HEK293 (cell line): ENCODE measurements around the gene IRS2.

Source experiments
- CTCF ChIA-PET: fragments of 350-600 bp; formaldehyde crosslinking; extraction: SDS; loops from one replicate; lab custom pipeline; 2021; ENCODE audit warnings: antibody characterized with exemption; lab: Yijun Ruan, JAX
- POLR2A ChIA-PET: fragments of 300-600 bp; formaldehyde crosslinking; extraction: SDS; loops from one replicate; lab custom pipeline; 2020; ENCODE audit warnings: antibody characterized with exemption, inconsistent platforms; lab: Yijun Ruan, JAX
- H3K27ac ChIP-seq: fragments of 200-500 bp; sonication (Bioruptor generic); 2 replicates; pipeline ENCODE4 v1.5.1; 2014; ENCODE audit warnings: low read depth, low read length, control low read depth, inconsistent platforms; ENCODE audit errors: extremely low read depth
- H3K36me3 ChIP-seq, 2 experiments: fragments of 200-500 bp in 1 of 2; sonication (Bioruptor generic) in 1 of 2; 1 replicate in 1 of 2; 2 replicates in 1 of 2; pipeline ENCODE4 v1.5.1; 2014 to 2017; ENCODE audit warnings: inconsistent platforms in 2 of 2, low read length in 2 of 2; ENCODE audit not compliant: control insufficient read depth in 2 of 2, insufficient read depth in 1 of 2
- H3K4me1 ChIP-seq: fragments of 200-500 bp; sonication (Bioruptor generic); 2 replicates; pipeline ENCODE4 v1.5.1; 2014; ENCODE audit warnings: mild to moderate bottlenecking, low read length, inconsistent platforms; ENCODE audit not compliant: control insufficient read depth, insufficient read depth
- H3K4me3 ChIP-seq: 2 replicates; pipeline ENCODE4 v1.5.1; 2011; ENCODE audit warnings: low read depth, mild to moderate bottlenecking, control low read depth, low read length, moderate library complexity
- H3K9me3 ChIP-seq: fragments of 200-500 bp; sonication (Bioruptor generic); 2 replicates; pipeline ENCODE4 v1.5.1; 2014; ENCODE audit warnings: low read depth, low read length, inconsistent platforms; ENCODE audit not compliant: control insufficient read depth, insufficient read depth
- KLF9 ChIP-seq: fragments of 450-650 bp; formaldehyde crosslinking; IDR thresholded peaks from 2 replicates; pipeline ENCODE4 v1.5.1; 2016; ENCODE audit warnings: missing biosample characterization, missing genetic modification characterization, low read depth
- MYNN ChIP-seq: fragments of 450-650 bp; formaldehyde crosslinking; IDR thresholded peaks from 2 replicates; pipeline ENCODE4 v1.5.1; 2016; ENCODE audit warnings: missing biosample characterization, missing genetic modification characterization, borderline replicate concordance
- RBAK ChIP-seq: fragments of 450-650 bp; formaldehyde crosslinking; IDR thresholded peaks from 2 replicates; pipeline ENCODE4 v1.5.1; 2016; ENCODE audit warnings: missing biosample characterization, missing genetic modification characterization
- SALL2 ChIP-seq: fragments of 450-650 bp; formaldehyde crosslinking; IDR thresholded peaks from 2 replicates; pipeline ENCODE4 v1.5.0; 2017; ENCODE audit warnings: missing biosample characterization, mild to moderate bottlenecking, missing genetic modification characterization, borderline replicate concordance
- ZBTB26 ChIP-seq: fragments of 450-650 bp; formaldehyde crosslinking; optimal IDR thresholded peaks from 2 replicates; pipeline ENCODE3; 2016; ENCODE audit warnings: missing biosample characterization, mild to moderate bottlenecking, missing genetic modification characterization
- ZNF157 ChIP-seq: fragments of 450-650 bp; formaldehyde crosslinking; IDR thresholded peaks from 2 replicates; pipeline ENCODE4 v1.5.1; 2016; ENCODE audit warnings: missing biosample characterization, missing genetic modification characterization
- ZNF16 ChIP-seq: fragments of 450-650 bp; formaldehyde crosslinking; IDR thresholded peaks from 2 replicates; pipeline ENCODE4 v1.5.1; 2016; ENCODE audit warnings: low read depth, missing biosample characterization, missing genetic modification characterization
- ZNF169 ChIP-seq: fragments of 450-650 bp; formaldehyde crosslinking; IDR thresholded peaks from 2 replicates; pipeline ENCODE4 v1.5.1; 2016; ENCODE audit warnings: missing biosample characterization, missing genetic modification characterization
- ZNF18 ChIP-seq: fragments of 450-650 bp; formaldehyde crosslinking; IDR thresholded peaks from 2 replicates; pipeline ENCODE4 v1.5.1; 2016; ENCODE audit warnings: missing biosample characterization, missing genetic modification characterization
- ZNF239 ChIP-seq: fragments of 450-650 bp; formaldehyde crosslinking; IDR thresholded peaks from 2 replicates; pipeline ENCODE4 v1.5.1; 2016; ENCODE audit warnings: missing biosample characterization, missing genetic modification characterization
- ZNF24 ChIP-seq: fragments of 450-650 bp; formaldehyde crosslinking; IDR thresholded peaks from 2 replicates; pipeline ENCODE4 v1.5.1; 2016; ENCODE audit warnings: missing biosample characterization, missing genetic modification characterization
- ZNF324 ChIP-seq: fragments of 450-650 bp; formaldehyde crosslinking; IDR thresholded peaks from 2 replicates; pipeline ENCODE4 v1.5.1; 2016; ENCODE audit warnings: missing biosample characterization, missing genetic modification characterization
- ZNF354C ChIP-seq: fragments of 450-650 bp; formaldehyde crosslinking; IDR thresholded peaks from 2 replicates; pipeline ENCODE4 v1.5.1; 2016; ENCODE audit warnings: missing biosample characterization, missing genetic modification characterization, low read depth, borderline replicate concordance
- ZNF362 ChIP-seq: fragments of 450-650 bp; formaldehyde crosslinking; IDR thresholded peaks from 2 replicates; pipeline ENCODE4 v1.5.1; 2016; ENCODE audit warnings: missing biosample characterization, missing genetic modification characterization
- ZNF391 ChIP-seq: fragments of 450-650 bp; formaldehyde crosslinking; IDR thresholded peaks from 2 replicates; pipeline ENCODE4 v1.5.1; 2016; ENCODE audit warnings: low read depth, missing biosample characterization, missing genetic modification characterization, borderline replicate concordance
- ZNF488 ChIP-seq: fragments of 450-650 bp; formaldehyde crosslinking; IDR thresholded peaks from 2 replicates; pipeline ENCODE4 v1.5.1; 2016; ENCODE audit warnings: missing biosample characterization, missing genetic modification characterization
- ZNF501 ChIP-seq: fragments of 450-650 bp; formaldehyde crosslinking; IDR thresholded peaks from 2 replicates; pipeline ENCODE4 v1.5.1; 2016; ENCODE audit warnings: missing biosample characterization, missing genetic modification characterization
- ZNF548 ChIP-seq: fragments of 450-650 bp; formaldehyde crosslinking; IDR thresholded peaks from 2 replicates; pipeline ENCODE4 v1.5.1; 2016; ENCODE audit warnings: missing biosample characterization, missing genetic modification characterization
- ZNF600 ChIP-seq: fragments of 450-650 bp; formaldehyde crosslinking; IDR thresholded peaks from 2 replicates; pipeline ENCODE4 v1.5.1; 2016; ENCODE audit warnings: missing biosample characterization, missing genetic modification characterization
- ZNF610 ChIP-seq: fragments of 450-650 bp; formaldehyde crosslinking; IDR thresholded peaks from 2 replicates; pipeline ENCODE4 v1.5.1; 2016; ENCODE audit warnings: missing biosample characterization, missing genetic modification characterization, borderline replicate concordance
- ZNF624 ChIP-seq: fragments of 450-650 bp; formaldehyde crosslinking; IDR thresholded peaks from 2 replicates; pipeline ENCODE4 v1.5.1; 2017; ENCODE audit warnings: missing biosample characterization, missing genetic modification characterization
- ZNF645 ChIP-seq: fragments of 450-650 bp; formaldehyde crosslinking; IDR thresholded peaks from 2 replicates; pipeline ENCODE4; 2016; ENCODE audit warnings: missing biosample characterization, missing genetic modification characterization
- ZNF664 ChIP-seq: fragments of 450-650 bp; formaldehyde crosslinking; IDR thresholded peaks from 2 replicates; pipeline ENCODE4 v1.5.1; 2016; ENCODE audit warnings: missing biosample characterization, missing genetic modification characterization
- ZNF701 ChIP-seq: fragments of 450-650 bp; formaldehyde crosslinking; IDR thresholded peaks from 2 replicates; pipeline ENCODE4 v1.5.1; 2016; ENCODE audit warnings: missing biosample characterization, missing genetic modification characterization
- ZNF785 ChIP-seq: fragments of 450-650 bp; formaldehyde crosslinking; IDR thresholded peaks from 2 replicates; pipeline ENCODE4 v1.5.1; 2016; ENCODE audit warnings: missing biosample characterization, missing genetic modification characterization
- ZNF792 ChIP-seq: fragments of 450-650 bp; formaldehyde crosslinking; IDR thresholded peaks from 2 replicates; pipeline ENCODE4 v1.5.1; 2016; ENCODE audit warnings: missing biosample characterization, missing genetic modification characterization
- ZSCAN18 ChIP-seq: fragments of 450-650 bp; formaldehyde crosslinking; IDR thresholded peaks from 2 replicates; pipeline ENCODE4 v1.5.1; 2016; ENCODE audit warnings: missing biosample characterization, missing genetic modification characterization

IRS2 gene

GRCh38 chr13:109743706-109744453, 42.5 kb downstream of the IRS2 start (continued):
- no peak for TF ChIP-seq ZNF391 (tag by site-specific recombination)
- no peak for TF ChIP-seq ZNF600 (tag by site-specific recombination)
- no peak for TF ChIP-seq ZNF169 (tag by site-specific recombination)
- TF ChIP-seq ZNF645 (tag by site-specific recombination) = no peak
- no peak for TF ChIP-seq ZNF324 (tag by site-specific recombination)
- TF ChIP-seq ZNF362 (tag by site-specific recombination) = no peak
- TF ChIP-seq SALL2 (tag by site-specific recombination) = no peak
- no peak for TF ChIP-seq ZNF239 (tag by site-specific recombination)
- TF ChIP-seq MYNN (tag by site-specific recombination) = no peak
- no peak for TF ChIP-seq ZNF624 (tag by site-specific recombination)

GRCh38 chr13:109741966-109742365, 44.4 kb downstream of the IRS2 start:
- H3K27ac ChIP-seq = no peak overlapping the region
- CTCF ChIA-PET = interaction anchor here (0.7 kb wide), 1 partner anchor 15 kb away, joined by 3 read pairs; no protein-coding TSS in a partner anchor
- POLR2A ChIA-PET = no interaction called here
- H3K36me3 ChIP-seq = no peaks in the 10 kb centered on the region
- H3K4me3 ChIP-seq = no peak overlapping the region
- no peaks in the 10 kb centered on the region for H3K4me1 ChIP-seq
- H3K9me3 ChIP-seq = no peaks in the 10 kb centered on the region
- TF ChIP-seq ZNF24 (tag by site-specific recombination) (no peak), ZNF18 (tag by site-specific recombination) (no peak), KLF9 (tag by site-specific recombination) (no peak), ZNF488 (tag by site-specific recombination) (no peak), ZSCAN18 (no peak), ZNF16 (tag by site-specific recombination) (no peak), ZBTB26 (tag by site-specific recombination) (no peak), ZNF610 (tag by site-specific recombination) (no peak), ZNF354C (tag by site-specific recombination) (no peak), ZNF792 (tag by site-specific recombination) (no peak), ZNF701 (tag by site-specific recombination) (no peak), RBAK (tag by site-specific recombination) (no peak), ZNF501 (no peak), ZNF664 (tag by site-specific recombination) (no peak), ZNF548 (no peak), MYNN (tag by site-specific recombination) (no peak), ZNF785 (tag by site-specific recombination) (no peak), ZNF157 (tag by site-specific recombination) (no peak), ZNF645 (tag by site-specific recombination) (no peak)
